PC-3 (cell line): ENCODE measurements around the gene MEX3B.

Experiments
- CTCF ChIP-seq: fragments of 300-600 bp; sonication (generic); conservative IDR thresholded peaks from 2 replicates; pipeline ENCODE4 v1.5.1; 2017; ENCODE audit warnings: antibody characterized with exemption, low read depth, mild to moderate bottlenecking, low read length
- EZH2 ChIP-seq: fragments of 300-600 bp; sonication (generic); IDR thresholded peaks from one replicate; pipeline ENCODE4 v1.6.1; 2017; ENCODE audit warnings: antibody characterized with exemption, mild to moderate bottlenecking, low read length; ENCODE audit not compliant: unreplicated experiment

- TF ChIP-seq CTCF (no peak), EZH2 (no peak)
These were observed 23.8 kb downstream of the MEX3B start for GRCh38 chr15:82021992-82022391.
